HEK293 (cell line): ENCODE results near the gene PCSK6.

Experiments used
- ZFP3 ChIP-seq: fragments of 450-650 bp; formaldehyde crosslinking; IDR thresholded peaks from 2 replicates; pipeline ENCODE4 v1.5.1; 2016; ENCODE audit warnings: low read depth, missing biosample characterization, missing genetic modification characterization
- ZNF10 ChIP-seq: fragments of 450-650 bp; formaldehyde crosslinking; IDR thresholded peaks from 2 replicates; pipeline ENCODE4 v1.5.1; 2017; ENCODE audit warnings: missing biosample characterization, missing genetic modification characterization
- TF ChIP-seq, protein P1 (sequence below): fragments of 450-650 bp; IDR thresholded peaks from 2 replicates; pipeline ENCODE4 v1.5.1; 2018; ENCODE audit warnings: missing biosample characterization, mild to moderate bottlenecking, missing genetic modification characterization
- TF ChIP-seq, protein P2 (sequence below): fragments of 450-650 bp; formaldehyde crosslinking; IDR thresholded peaks from 2 replicates; pipeline ENCODE4 v1.5.1; 2016; ENCODE audit warnings: missing biosample characterization, missing genetic modification characterization

DNA sequence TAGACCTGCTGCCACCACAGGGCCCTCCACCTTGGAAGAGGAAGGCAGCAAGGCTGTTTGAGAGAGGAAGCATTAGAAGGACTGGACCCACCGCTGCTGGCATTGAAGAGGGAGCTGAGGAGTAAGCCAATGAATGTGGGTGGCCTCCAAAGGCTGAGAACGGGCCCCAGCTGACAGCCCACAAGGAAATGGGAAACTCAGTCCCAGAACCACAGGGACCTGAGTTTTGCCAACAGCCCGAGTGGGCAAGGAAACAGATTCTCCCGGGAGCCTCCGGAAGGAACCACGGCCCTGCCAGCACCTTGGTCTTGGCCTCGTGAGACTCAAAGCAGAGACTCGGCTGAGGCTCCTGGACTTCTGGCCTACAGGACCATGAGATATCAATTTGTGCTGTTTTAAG, 99.0 kb downstream of the PCSK6 start:
- TF ChIP-seq ZFP3 (tag by site-specific recombination) (no peak), ZNF10 (no peak)
- TF ChIP-seq, protein P1, sequence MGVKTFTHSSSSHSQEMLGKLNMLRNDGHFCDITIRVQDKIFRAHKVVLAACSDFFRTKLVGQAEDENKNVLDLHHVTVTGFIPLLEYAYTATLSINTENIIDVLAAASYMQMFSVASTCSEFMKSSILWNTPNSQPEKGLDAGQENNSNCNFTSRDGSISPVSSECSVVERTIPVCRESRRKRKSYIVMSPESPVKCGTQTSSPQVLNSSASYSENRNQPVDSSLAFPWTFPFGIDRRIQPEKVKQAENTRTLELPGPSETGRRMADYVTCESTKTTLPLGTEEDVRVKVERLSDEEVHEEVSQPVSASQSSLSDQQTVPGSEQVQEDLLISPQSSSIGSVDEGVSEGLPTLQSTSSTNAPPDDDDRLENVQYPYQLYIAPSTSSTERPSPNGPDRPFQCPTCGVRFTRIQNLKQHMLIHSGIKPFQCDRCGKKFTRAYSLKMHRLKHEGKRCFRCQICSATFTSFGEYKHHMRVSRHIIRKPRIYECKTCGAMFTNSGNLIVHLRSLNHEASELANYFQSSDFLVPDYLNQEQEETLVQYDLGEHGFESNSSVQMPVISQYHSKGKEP (tag by site-specific recombination), result no peak
- TF ChIP-seq, protein P2, sequence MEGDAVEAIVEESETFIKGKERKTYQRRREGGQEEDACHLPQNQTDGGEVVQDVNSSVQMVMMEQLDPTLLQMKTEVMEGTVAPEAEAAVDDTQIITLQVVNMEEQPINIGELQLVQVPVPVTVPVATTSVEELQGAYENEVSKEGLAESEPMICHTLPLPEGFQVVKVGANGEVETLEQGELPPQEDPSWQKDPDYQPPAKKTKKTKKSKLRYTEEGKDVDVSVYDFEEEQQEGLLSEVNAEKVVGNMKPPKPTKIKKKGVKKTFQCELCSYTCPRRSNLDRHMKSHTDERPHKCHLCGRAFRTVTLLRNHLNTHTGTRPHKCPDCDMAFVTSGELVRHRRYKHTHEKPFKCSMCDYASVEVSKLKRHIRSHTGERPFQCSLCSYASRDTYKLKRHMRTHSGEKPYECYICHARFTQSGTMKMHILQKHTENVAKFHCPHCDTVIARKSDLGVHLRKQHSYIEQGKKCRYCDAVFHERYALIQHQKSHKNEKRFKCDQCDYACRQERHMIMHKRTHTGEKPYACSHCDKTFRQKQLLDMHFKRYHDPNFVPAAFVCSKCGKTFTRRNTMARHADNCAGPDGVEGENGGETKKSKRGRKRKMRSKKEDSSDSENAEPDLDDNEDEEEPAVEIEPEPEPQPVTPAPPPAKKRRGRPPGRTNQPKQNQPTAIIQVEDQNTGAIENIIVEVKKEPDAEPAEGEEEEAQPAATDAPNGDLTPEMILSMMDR (tag by site-specific recombination), result no peak
